ENCODE data around the gene IQSEC1. TPM values are rescaled to one million over a fixed set of nuclear protein-coding genes. Genes with fewer than 3 reads are reported as not detected.

Gene IQSEC1
- total RNA-seq, 2 experiments from 2014 or later, result 31.7 to 39.2 TPM

DNA sequence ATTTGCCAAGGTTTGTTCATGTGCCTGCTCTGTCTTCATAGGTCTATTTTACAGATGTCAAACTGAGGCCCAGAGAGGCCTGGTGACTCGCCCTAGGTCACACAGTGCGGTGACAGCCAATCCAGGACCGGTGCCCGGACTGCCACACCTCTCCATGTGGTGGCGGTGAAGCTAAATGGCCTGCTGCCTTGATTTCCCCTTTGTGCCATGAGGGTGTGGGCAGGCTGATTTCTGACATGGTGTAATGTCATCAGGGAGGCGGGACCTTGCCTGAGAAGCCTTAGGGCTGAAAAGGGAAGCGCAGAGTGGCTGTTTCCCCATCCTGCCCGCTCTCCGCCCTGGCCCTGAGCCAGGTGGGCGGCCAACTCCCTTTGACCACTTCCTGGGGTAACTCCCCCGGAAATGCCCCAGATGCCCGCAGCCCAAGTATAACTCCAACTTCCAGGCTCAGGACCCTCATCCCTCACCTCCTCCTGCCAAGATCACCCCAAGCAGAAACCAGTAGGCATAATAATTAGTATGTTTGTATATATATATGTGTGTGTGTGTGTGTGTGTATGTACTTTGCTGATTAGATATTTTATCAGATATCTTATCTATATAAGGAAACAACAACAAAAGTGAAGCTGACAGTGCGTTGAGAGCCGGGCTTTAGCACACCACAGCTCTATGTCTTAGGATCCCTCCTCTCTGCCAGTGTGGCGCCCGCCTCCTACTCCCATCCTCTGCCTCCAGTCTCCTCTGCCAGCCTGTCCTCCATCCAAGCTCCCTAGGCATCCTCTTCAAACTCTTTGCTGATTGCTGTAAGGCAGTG, 63.9 kb downstream of the IQSEC1 start:
- POLR2A ChIA-PET, result interaction anchor here (0.6 to 8.0 kb wide), 6 partner anchors 8 to 168 kb away, joined by 3 to 47 read pairs (median 5); partner anchors contain the start of gene RPL32
- DNase-seq, result peak; percentile 83
- Mint-ChIP-seq H3K36me3 (ENCODE audit: low read depth) (peaks cover 18% of the 10 kb centered on the region), H3K4me1 (ENCODE audit: low read depth) (peaks cover 96% of the 10 kb centered on the region), H3K27ac (peak overlapping the region; percentile 99), H3K4me3 (peak overlapping the region; percentile 66), H3K27me3 (no peaks in the 10 kb centered on the region), H3K9me3 (no peaks in the 10 kb centered on the region)
- no peak for TF ChIP-seq CTCF (IDR thresholded peaks at IDR 0.05)
- ATAC-seq, result peak; percentile 8
- intact Hi-C loops (cut with micrococcal nuclease), result no loop called here
- CTCF ChIA-PET, result interaction anchor here (1.2 to 13.0 kb wide), 3 partner anchors 10 to 25 kb away, joined by 3 to 118 read pairs (median 5); no protein-coding TSS in a partner anchor

GRCh38 chr3:13008155-13008995, 64.9 kb downstream of the IQSEC1 start:
- H3K4me3 Mint-ChIP-seq, result no peak overlapping the region
- ATAC-seq, result no peak
- H3K36me3 Mint-ChIP-seq (ENCODE audit: low read depth), result peaks cover 15% of the 10 kb centered on the region
- H3K27ac Mint-ChIP-seq, result peak overlapping the region; percentile 99
- TF ChIP-seq CTCF (IDR thresholded peaks at IDR 0.05), result no peak
- no peak for DNase-seq
- H3K9me3 Mint-ChIP-seq, result no peaks in the 10 kb centered on the region
- peaks cover 96% of the 10 kb centered on the region for H3K4me1 Mint-ChIP-seq (ENCODE audit: low read depth)
- ChIA-PET POLR2A (interaction anchor here (1.4 to 8.0 kb wide), 3 partner anchors 7 to 14 kb away, joined by 5 to 47 read pairs (median 6); no protein-coding TSS in a partner anchor), CTCF (interaction anchor here (1.2 to 13.0 kb wide), 4 partner anchors 9 to 84 kb away, joined by 3 to 118 read pairs (median 6); no protein-coding TSS in a partner anchor)
- H3K27me3 Mint-ChIP-seq, result no peaks in the 10 kb centered on the region
- intact Hi-C loops (cut with micrococcal nuclease), result no loop called here

DNA sequence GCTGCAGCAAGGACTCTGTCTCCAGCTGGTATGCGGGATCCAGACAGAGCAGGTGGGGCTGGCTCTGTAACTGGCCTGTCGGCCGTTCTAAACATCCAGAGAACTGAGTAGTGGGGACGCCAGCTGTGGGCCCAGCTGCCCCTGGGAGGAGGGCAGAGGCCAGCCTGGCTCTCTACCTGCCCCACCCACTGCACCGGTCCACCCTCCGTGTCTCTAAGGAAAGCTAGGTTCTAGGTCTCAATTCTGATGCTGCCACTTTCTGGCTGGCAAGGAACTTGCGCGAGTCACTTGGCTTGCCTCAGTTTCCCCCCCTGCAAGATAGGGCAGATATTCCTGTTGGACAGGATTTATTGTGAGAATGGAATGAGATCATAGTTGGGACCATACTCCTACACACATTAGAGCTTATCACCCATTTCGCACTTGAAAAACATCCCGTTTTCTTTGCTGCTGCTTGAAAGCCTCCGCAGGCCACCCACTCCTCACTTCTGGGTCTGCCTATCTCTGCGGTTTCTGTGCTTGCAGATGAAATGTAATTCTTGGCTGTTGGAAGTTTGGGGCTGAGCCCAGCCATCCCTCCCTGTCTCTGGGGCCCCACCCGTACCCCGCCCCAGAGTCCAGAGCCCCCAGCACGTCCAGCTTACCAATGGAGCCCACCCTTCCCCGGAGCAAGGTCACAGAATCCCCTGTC, 65.8 kb downstream of the IQSEC1 start:
- ChIA-PET POLR2A (interaction anchor here (0.5 kb wide), 1 partner anchor 421 kb away, joined by 3 read pairs; no protein-coding TSS in a partner anchor), CTCF (interaction anchor here (1.2 to 13.0 kb wide), 5 partner anchors 8 to 444 kb away, joined by 3 to 118 read pairs (median 5); no protein-coding TSS in a partner anchor)
- Mint-ChIP-seq H3K4me1 (ENCODE audit: low read depth) (peaks cover 95% of the 10 kb centered on the region), H3K36me3 (ENCODE audit: low read depth) (peaks cover 15% of the 10 kb centered on the region), H3K4me3 (no peak overlapping the region), H3K27me3 (no peaks in the 10 kb centered on the region), H3K27ac (no peak overlapping the region), H3K9me3 (no peaks in the 10 kb centered on the region)
- intact Hi-C loops (cut with micrococcal nuclease), result no loop called here
- ATAC-seq (no peak), DNase-seq (no peak)
- no peak for TF ChIP-seq CTCF (IDR thresholded peaks at IDR 0.05)

DNA sequence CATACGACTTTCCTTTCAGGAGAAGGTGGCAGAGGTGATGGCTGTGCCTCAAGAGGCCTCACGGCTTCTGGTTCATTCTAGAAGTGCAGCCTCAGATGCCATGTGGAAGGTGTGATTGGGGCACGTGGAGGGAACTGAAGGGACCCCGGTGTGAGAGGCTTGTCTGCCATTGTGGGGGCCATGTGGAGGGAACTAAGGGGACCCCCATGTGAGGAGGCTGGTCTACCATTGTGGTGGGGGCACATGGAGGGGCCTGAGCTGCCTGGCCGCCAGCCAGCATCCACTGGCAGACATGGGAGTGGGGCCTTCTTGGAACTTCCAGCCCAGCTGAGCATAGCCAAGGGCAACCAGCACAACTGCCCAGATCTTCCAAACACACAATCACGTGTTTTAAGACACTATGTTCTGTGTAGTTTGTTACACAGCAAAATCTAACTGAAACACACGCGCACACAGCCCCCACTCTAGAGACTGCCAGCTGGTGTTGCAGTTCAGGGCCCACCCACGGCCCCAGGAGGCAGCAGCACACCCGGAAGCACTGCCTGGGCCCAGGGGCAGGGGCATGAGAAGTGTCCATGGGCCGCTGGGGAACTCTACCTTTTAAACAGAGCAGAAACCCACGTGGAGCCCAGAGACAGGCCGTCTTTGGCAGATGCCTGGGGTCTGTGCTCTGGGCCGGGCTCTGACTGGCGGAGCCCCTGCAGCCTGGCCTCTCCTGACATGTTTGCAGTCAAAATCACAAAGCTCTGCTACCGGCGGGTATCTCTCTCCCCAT, 66.8 kb downstream of the IQSEC1 start:
- TF ChIP-seq CTCF (IDR thresholded peaks at IDR 0.05), result no peak
- no peaks in the 10 kb centered on the region for H3K9me3 Mint-ChIP-seq
- ATAC-seq (no peak), DNase-seq (no peak)
- peaks cover 91% of the 10 kb centered on the region for H3K4me1 Mint-ChIP-seq (ENCODE audit: low read depth)
- peak overlapping the region; percentile 17 for H3K27ac Mint-ChIP-seq
- ChIA-PET POLR2A (interaction anchor here (1.1 kb wide), 1 partner anchor 11 kb away, joined by 3 read pairs; no protein-coding TSS in a partner anchor), CTCF (interaction anchor here (1.2 to 13.0 kb wide), 5 partner anchors 12 to 445 kb away, joined by 3 to 118 read pairs (median 7); no protein-coding TSS in a partner anchor)
- intact Hi-C loops (cut with micrococcal nuclease), result no loop called here
- no peaks in the 10 kb centered on the region for H3K27me3 Mint-ChIP-seq
- peaks cover 18% of the 10 kb centered on the region for H3K36me3 Mint-ChIP-seq (ENCODE audit: low read depth)
- no peak overlapping the region for H3K4me3 Mint-ChIP-seq
